GM23338 (cell line): ENCODE results near the gene TINAGL1. TPM values are rescaled to one million over a fixed set of nuclear protein-coding genes. Genes with fewer than 3 reads are reported as not detected.

Experiments
- ATAC-seq: fragments of 200-7000 bp; cut with Tn5 transposase; 3 replicates; pipeline ENCODE4 v1.9.1; 2020
- DNase-seq: peaks from one replicate; pipeline ENCODE4 v3.0.0-alpha.2; 2015; ENCODE audit warnings: low spot score
- H2AFZ ChIP-seq: fragments of 200-600 bp; sonication (generic); 2 replicates; pipeline ENCODE4 v1.8.0; 2016; ENCODE audit warnings: antibody characterized with exemption, mild to moderate bottlenecking, moderate library complexity
- H3F3A ChIP-seq: fragments of 200-600 bp; sonication (generic); replicated peaks from 2 replicates; pipeline ENCODE4 v1.8.0; 2017; ENCODE audit warnings: antibody characterized with exemption, mixed run types, low read depth
- H3K27ac ChIP-seq: fragments of 200-600 bp; sonication (generic); 2 replicates; pipeline ENCODE4 v1.6.1; 2016; ENCODE audit warnings: low read depth
- H3K27me3 ChIP-seq: fragments of 200-600 bp; sonication (generic); 2 replicates; pipeline ENCODE4 v1.8.0; 2016; ENCODE audit warnings: mild to moderate bottlenecking, mixed run types, moderate library complexity; ENCODE audit not compliant: insufficient read depth
- H3K36me3 ChIP-seq: fragments of 200-600 bp; sonication (generic); 2 replicates; pipeline ENCODE4 v1.8.0; 2016; ENCODE audit warnings: mild to moderate bottlenecking; ENCODE audit not compliant: insufficient read depth
- H3K4me1 ChIP-seq: fragments of 200-600 bp; sonication (generic); 2 replicates; pipeline ENCODE4 v1.8.0; 2016; ENCODE audit warnings: mild to moderate bottlenecking, moderate library complexity; ENCODE audit not compliant: insufficient read depth
- H3K4me2 ChIP-seq: fragments of 200-600 bp; sonication (generic); 2 replicates; pipeline ENCODE4 v1.7.1; 2017; ENCODE audit warnings: mixed run types
- H3K4me3 ChIP-seq: fragments of 200-600 bp; sonication (generic); 2 replicates; pipeline ENCODE4 v1.6.1; 2016; ENCODE audit warnings: mixed run types
- H3K79me2 ChIP-seq: fragments of 200-600 bp; sonication (generic); replicated peaks from 2 replicates; pipeline ENCODE4 v1.8.0; 2017; ENCODE audit warnings: mild to moderate bottlenecking; ENCODE audit not compliant: insufficient read depth
- H3K9me2 ChIP-seq: fragments of 200-600 bp; sonication (generic); 2 replicates; pipeline ENCODE4 v1.8.0; 2017; ENCODE audit not compliant: insufficient read depth
- H4K20me1 ChIP-seq: fragments of 200-600 bp; sonication (generic); replicated peaks from 2 replicates; pipeline ENCODE4 v1.8.0; 2017; ENCODE audit warnings: mild to moderate bottlenecking; ENCODE audit not compliant: insufficient read depth
- H3K27ac Mint-ChIP-seq: 2 replicates; pipeline ENCODE4 v1.8.0; 2020; ENCODE audit warnings: inconsistent platforms, mild to moderate bottlenecking, moderate library complexity, mixed read lengths
- H3K27me3 Mint-ChIP-seq: 3 replicates; pipeline ENCODE4 v1.8.0; 2022; ENCODE audit warnings: low read depth, mild to moderate bottlenecking, moderate library complexity, mixed read lengths, inconsistent platforms; ENCODE audit not compliant: insufficient read depth, poor library complexity
- H3K36me3 Mint-ChIP-seq: 3 replicates; pipeline ENCODE4 v1.8.0; 2021; ENCODE audit warnings: low read depth, mild to moderate bottlenecking, inconsistent platforms, moderate library complexity, mixed read lengths
- H3K4me1 Mint-ChIP-seq: 3 replicates; pipeline ENCODE4 v1.8.0; 2020; ENCODE audit warnings: mild to moderate bottlenecking, inconsistent platforms, mixed read lengths
- H3K4me3 Mint-ChIP-seq: 3 replicates; pipeline ENCODE4 v1.8.0; 2021; ENCODE audit warnings: moderate library complexity, mild to moderate bottlenecking, inconsistent platforms, mixed read lengths
- H3K9me3 Mint-ChIP-seq: 3 replicates; pipeline ENCODE4 v1.8.0; 2020; ENCODE audit warnings: moderate library complexity, mild to moderate bottlenecking, inconsistent platforms, mixed read lengths
- CREB1 ChIP-seq: fragments of 250-450 bp; sonication (Bioruptor Pico); IDR thresholded peaks from 2 replicates; pipeline ENCODE4 v1.5.0; 2020; ENCODE audit warnings: low read depth, mild to moderate bottlenecking, moderate library complexity
- ETS1 ChIP-seq: IDR thresholded peaks from 2 replicates; pipeline ENCODE4 v1.6.1; 2016; ENCODE audit warnings: antibody characterized with exemption
- EZH2 ChIP-seq: fragments of 200-600 bp; sonication (generic); IDR thresholded peaks from one replicate; pipeline ENCODE4 v1.8.0; 2017; ENCODE audit warnings: antibody characterized with exemption, mild to moderate bottlenecking, low read depth; ENCODE audit not compliant: unreplicated experiment
- EZH2phosphoT487 ChIP-seq: fragments of 200-600 bp; sonication (generic); IDR thresholded peaks from one replicate; pipeline ENCODE4 v1.8.1; 2018; ENCODE audit warnings: antibody characterized with exemption; ENCODE audit not compliant: unreplicated experiment
- JUNB ChIP-seq: IDR thresholded peaks from one replicate; pipeline ENCODE4 v1.6.1; 2016; ENCODE audit warnings: antibody characterized with exemption; ENCODE audit not compliant: unreplicated experiment
- NANOG ChIP-seq: IDR thresholded peaks from 2 replicates; pipeline ENCODE4 v1.6.1; 2016; ENCODE audit warnings: antibody characterized with exemption, borderline replicate concordance
- POLR2AphosphoS5 ChIP-seq: IDR thresholded peaks from 2 replicates; pipeline ENCODE4 v1.6.1; 2016; ENCODE audit warnings: antibody characterized with exemption, low read depth
- REST ChIP-seq: IDR thresholded peaks from one replicate; pipeline ENCODE4 v1.6.1; 2018; ENCODE audit warnings: antibody characterized with exemption; ENCODE audit not compliant: unreplicated experiment
- STAT1 ChIP-seq: IDR thresholded peaks from one replicate; pipeline ENCODE4 v1.6.1; 2016; ENCODE audit warnings: antibody characterized with exemption; ENCODE audit not compliant: unreplicated experiment
- ZNF114 ChIP-seq: fragments of 250-450 bp; sonication (Bioruptor Pico); IDR thresholded peaks from 2 replicates; pipeline ENCODE4 v1.5.0; 2020; ENCODE audit warnings: mild to moderate bottlenecking, moderate library complexity
- ZNF331 ChIP-seq: fragments of 250-450 bp; sonication (Bioruptor Pico); IDR thresholded peaks from 2 replicates; pipeline ENCODE4 v1.5.0; 2020; ENCODE audit warnings: low read depth, mild to moderate bottlenecking, moderate library complexity
- polyA plus RNA-seq: library from polyadenylated mRNA; unstranded; fragments of >200 nt; fragmentation: Nextera tagmentation; extraction: Ambion mirVana; gene quantifications from 2 replicates; pipeline ENCODE4 v1.2.1, GENCODE V29; 2016
- total RNA-seq: library from RNA; depleted of rRNA; stranded (reverse); fragments of >200 nt; shearing (Covaris generic); gene quantifications from 2 replicates; pipeline ENCODE4 v1.2.3, GENCODE V29; 2014
- TF ChIP-seq, protein P1 (sequence below): fragments of 250-450 bp; sonication (Bioruptor Pico); IDR thresholded peaks from 2 replicates; pipeline ENCODE4 v1.5.0; 2020; ENCODE audit warnings: mild to moderate bottlenecking, moderate library complexity
- TF ChIP-seq, protein P2 (sequence below), 2 experiments: fragments of 200-600 bp in 1 of 2; sonication (generic) in 1 of 2; conservative IDR thresholded peaks; 2 replicates each; pipeline versions ENCODE4 v1.5.1 to v1.6.1; 2016 to 2017; ENCODE audit warnings: antibody characterized with exemption in 2 of 2, low read depth in 2 of 2, mild to moderate bottlenecking in 2 of 2, moderate library complexity in 1 of 2

The TINAGL1 gene
- total and polyA plus RNA-seq, 2 experiments from 2014 or later: 6.8 to 15.8 TPM

GRCh38 chr1:31549809-31550620 is 26.3 kb upstream of the TINAGL1 start (continued):
- TF ChIP-seq, protein P1, sequence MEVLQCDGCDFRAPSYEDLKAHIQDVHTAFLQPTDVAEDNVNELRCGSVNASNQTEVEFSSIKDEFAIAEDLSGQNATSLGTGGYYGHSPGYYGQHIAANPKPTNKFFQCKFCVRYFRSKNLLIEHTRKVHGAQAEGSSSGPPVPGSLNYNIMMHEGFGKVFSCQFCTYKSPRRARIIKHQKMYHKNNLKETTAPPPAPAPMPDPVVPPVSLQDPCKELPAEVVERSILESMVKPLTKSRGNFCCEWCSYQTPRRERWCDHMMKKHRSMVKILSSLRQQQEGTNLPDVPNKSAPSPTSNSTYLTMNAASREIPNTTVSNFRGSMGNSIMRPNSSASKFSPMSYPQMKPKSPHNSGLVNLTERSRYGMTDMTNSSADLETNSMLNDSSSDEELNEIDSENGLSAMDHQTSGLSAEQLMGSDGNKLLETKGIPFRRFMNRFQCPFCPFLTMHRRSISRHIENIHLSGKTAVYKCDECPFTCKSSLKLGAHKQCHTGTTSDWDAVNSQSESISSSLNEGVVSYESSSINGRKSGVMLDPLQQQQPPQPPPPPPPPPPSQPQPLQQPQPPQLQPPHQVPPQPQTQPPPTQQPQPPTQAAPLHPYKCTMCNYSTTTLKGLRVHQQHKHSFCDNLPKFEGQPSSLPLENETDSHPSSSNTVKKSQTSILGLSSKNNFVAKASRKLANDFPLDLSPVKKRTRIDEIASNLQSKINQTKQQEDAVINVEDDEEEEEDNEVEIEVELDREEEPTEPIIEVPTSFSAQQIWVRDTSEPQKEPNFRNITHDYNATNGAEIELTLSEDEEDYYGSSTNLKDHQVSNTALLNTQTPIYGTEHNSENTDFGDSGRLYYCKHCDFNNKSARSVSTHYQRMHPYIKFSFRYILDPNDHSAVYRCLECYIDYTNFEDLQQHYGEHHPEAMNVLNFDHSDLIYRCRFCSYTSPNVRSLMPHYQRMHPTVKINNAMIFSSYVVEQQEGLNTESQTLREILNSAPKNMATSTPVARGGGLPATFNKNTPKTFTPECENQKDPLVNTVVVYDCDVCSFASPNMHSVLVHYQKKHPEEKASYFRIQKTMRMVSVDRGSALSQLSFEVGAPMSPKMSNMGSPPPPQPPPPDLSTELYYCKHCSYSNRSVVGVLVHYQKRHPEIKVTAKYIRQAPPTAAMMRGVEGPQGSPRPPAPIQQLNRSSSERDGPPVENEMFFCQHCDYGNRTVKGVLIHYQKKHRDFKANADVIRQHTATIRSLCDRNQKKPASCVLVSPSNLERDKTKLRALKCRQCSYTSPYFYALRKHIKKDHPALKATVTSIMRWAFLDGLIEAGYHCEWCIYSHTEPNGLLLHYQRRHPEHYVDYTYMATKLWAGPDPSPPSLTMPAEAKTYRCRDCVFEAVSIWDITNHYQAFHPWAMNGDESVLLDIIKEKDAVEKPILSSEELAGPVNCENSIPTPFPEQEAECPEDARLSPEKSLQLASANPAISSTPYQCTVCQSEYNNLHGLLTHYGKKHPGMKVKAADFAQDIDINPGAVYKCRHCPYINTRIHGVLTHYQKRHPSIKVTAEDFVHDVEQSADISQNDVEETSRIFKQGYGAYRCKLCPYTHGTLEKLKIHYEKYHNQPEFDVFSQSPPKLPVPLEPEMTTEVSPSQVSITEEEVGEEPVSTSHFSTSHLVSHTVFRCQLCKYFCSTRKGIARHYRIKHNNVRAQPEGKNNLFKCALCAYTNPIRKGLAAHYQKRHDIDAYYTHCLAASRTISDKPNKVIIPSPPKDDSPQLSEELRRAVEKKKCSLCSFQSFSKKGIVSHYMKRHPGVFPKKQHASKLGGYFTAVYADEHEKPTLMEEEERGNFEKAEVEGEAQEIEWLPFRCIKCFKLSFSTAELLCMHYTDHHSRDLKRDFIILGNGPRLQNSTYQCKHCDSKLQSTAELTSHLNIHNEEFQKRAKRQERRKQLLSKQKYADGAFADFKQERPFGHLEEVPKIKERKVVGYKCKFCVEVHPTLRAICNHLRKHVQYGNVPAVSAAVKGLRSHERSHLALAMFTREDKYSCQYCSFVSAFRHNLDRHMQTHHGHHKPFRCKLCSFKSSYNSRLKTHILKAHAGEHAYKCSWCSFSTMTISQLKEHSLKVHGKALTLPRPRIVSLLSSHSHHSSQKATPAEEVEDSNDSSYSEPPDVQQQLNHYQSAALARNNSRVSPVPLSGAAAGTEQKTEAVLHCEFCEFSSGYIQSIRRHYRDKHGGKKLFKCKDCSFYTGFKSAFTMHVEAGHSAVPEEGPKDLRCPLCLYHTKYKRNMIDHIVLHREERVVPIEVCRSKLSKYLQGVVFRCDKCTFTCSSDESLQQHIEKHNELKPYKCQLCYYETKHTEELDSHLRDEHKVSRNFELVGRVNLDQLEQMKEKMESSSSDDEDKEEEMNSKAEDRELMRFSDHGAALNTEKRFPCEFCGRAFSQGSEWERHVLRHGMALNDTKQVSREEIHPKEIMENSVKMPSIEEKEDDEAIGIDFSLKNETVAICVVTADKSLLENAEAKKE (CRISPR knock-in tag): no peak

DNA sequence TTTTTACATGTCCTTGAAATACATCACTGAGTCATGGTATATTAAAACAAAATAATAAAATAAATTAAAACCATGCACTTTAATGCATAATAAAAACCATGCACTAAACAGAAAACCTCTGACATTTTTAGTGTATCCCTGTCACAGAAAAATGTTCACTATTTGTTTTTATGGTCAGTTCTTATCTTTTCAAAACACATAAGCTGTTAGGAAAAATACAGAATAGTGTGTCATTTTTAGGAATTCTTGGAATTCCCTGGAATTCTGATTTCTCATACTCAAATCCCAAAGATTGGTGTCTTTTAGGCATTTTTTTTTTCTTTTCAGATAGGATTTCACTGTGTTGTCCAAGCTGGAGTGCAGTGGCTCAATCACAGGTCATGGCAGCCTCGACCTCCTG is 25.1 kb upstream of the TINAGL1 start:
- Mint-ChIP-seq H3K4me1 (peaks cover 9% of the 10 kb centered on the region), H3K27ac (no peak overlapping the region), H3K4me3 (no peak overlapping the region), H3K36me3 (no peaks in the 10 kb centered on the region), H3K9me3 (no peaks in the 10 kb centered on the region), H3K27me3 (peaks cover 4% of the 10 kb centered on the region)
- Histone ChIP-seq H3K79me2 (no peaks in the 10 kb centered on the region), H3K4me1 (peaks cover 5% of the 10 kb centered on the region), H3K4me2 (no peak overlapping the region), H2AFZ (no peak overlapping the region), H3K27me3 (no peaks in the 10 kb centered on the region), H3K36me3 (no peaks in the 10 kb centered on the region), H3K4me3 (no peak overlapping the region), H3K27ac (no peak overlapping the region), H4K20me1 (no peaks in the 10 kb centered on the region), H3K9me2 (no peaks in the 10 kb centered on the region), H3F3A (no peaks in the 10 kb centered on the region)
- DNase-seq (no peak), ATAC-seq (no peak)
- no peak for TF ChIP-seq ETS1
- no peak for TF ChIP-seq ZNF331 (CRISPR knock-in tag)
- TF ChIP-seq EZH2phosphoT487: no peak
- no peak for TF ChIP-seq STAT1
- TF ChIP-seq REST: no peak
- TF ChIP-seq NANOG: no peak
- no peak for TF ChIP-seq ZNF114 (CRISPR knock-in tag)
- TF ChIP-seq, protein P2, sequence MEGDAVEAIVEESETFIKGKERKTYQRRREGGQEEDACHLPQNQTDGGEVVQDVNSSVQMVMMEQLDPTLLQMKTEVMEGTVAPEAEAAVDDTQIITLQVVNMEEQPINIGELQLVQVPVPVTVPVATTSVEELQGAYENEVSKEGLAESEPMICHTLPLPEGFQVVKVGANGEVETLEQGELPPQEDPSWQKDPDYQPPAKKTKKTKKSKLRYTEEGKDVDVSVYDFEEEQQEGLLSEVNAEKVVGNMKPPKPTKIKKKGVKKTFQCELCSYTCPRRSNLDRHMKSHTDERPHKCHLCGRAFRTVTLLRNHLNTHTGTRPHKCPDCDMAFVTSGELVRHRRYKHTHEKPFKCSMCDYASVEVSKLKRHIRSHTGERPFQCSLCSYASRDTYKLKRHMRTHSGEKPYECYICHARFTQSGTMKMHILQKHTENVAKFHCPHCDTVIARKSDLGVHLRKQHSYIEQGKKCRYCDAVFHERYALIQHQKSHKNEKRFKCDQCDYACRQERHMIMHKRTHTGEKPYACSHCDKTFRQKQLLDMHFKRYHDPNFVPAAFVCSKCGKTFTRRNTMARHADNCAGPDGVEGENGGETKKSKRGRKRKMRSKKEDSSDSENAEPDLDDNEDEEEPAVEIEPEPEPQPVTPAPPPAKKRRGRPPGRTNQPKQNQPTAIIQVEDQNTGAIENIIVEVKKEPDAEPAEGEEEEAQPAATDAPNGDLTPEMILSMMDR (conservative IDR thresholded peaks at IDR 0.05; ENCODE audit: low read depth in 2 of 2): no peak
- no peak for TF ChIP-seq JUNB
- no peak for TF ChIP-seq CREB1 (CRISPR knock-in tag)
- no peak for TF ChIP-seq EZH2
- TF ChIP-seq POLR2AphosphoS5: no peak
